Urinary bladder (tissue), 4 donors: ENCODE measurements around the gene MTHFD2L. TPM values are rescaled to one million over a fixed set of nuclear protein-coding genes. Genes with fewer than 3 reads are reported as not detected.
"Not testable (repeated sequence)": the region's sequence is repeated elsewhere in the genome, so short reads cannot be mapped to it uniquely, and the experiment has no call there.

ENCODE experiments used
- DNase-seq: peaks from one replicate; pipeline ENCODE4 v3.0.0-alpha.2; 2015; ENCODE audit errors: extremely low spot score
- H3K27ac ChIP-seq: one replicate; pipeline ENCODE4 v1.5.1; 2013; ENCODE audit warnings: low read depth, mild to moderate bottlenecking, moderate library complexity
- H3K36me3 ChIP-seq: one replicate; pipeline ENCODE4 v1.6.1; 2013; ENCODE audit warnings: mild to moderate bottlenecking, moderate library complexity; ENCODE audit not compliant: insufficient read depth
- H3K4me1 ChIP-seq: one replicate; pipeline ENCODE4 v1.6.1; 2013; ENCODE audit warnings: mild to moderate bottlenecking, moderate library complexity; ENCODE audit not compliant: insufficient read depth
- H3K4me3 ChIP-seq: one replicate; pipeline ENCODE4 v1.5.1; 2013; ENCODE audit warnings: low read depth, low read length
- WGBS: extraction: QIAGEN DNeasy Blood & Tissue Kit; methylation state at CpG from one replicate; pipeline ENCODE4 v1.1.7; 2013; 5-methylcytosine and 5-hydroxymethylcytosine counted together
- polyA plus RNA-seq: library from polyadenylated mRNA; stranded (reverse); fragments of 200-250 nt; gene quantifications from one replicate; pipeline ENCODE4 v1.2.3, GENCODE V29; 2013
- total RNA-seq: library from RNA; depleted of rRNA; stranded (reverse); fragments of >200 nt; gene quantifications from one replicate; pipeline ENCODE4 v1.2.3, GENCODE V29; 2014
- donor health status: healthy with polysubstance abuse.
- donor health status: healthy.

MTHFD2L gene
- total and polyA plus RNA-seq, 2 donors = 5.8 to 21.1 TPM

DNA sequence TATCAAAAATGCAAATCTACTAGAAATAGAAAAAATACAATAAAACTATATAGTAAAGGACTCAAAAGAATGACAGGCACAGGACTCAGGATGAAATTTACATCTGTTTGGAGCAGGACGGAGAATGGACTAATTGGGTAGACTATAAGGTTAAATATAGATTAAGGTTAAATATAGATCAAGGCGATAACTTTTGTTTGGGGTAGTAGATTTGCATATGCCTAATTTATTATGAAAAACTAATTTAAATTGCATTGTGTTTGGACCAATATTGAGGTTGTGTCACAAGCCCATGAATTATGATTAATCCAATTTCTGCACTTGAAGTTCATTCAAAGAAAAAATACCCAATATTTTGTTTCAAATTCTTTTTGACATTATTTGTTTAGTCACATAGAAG is 31.0 kb downstream of the MTHFD2L start:
- WGBS = 53% methylated on average over 2 of the region's 2 CpGs

GRCh38 chr4:74189331-74190043 is 31.6 kb downstream of the MTHFD2L start:
- Histone ChIP-seq H3K36me3 (no peaks in the 10 kb centered on the region), H3K27ac (no peak overlapping the region), H3K4me1 (no peaks in the 10 kb centered on the region), H3K4me3 (no peak overlapping the region)
- 84% methylated on average over 2 of the region's 2 CpGs for WGBS
- peak; percentile 15 for DNase-seq

More for the DNA sequence above, 31.0 kb downstream of the MTHFD2L start:
- DNase-seq = no peak
- H3K27ac ChIP-seq = no peak overlapping the region
- H3K4me3 ChIP-seq = no peak overlapping the region
- H3K36me3 ChIP-seq = no peaks in the 10 kb centered on the region
- no peaks in the 10 kb centered on the region for H3K4me1 ChIP-seq

DNA sequence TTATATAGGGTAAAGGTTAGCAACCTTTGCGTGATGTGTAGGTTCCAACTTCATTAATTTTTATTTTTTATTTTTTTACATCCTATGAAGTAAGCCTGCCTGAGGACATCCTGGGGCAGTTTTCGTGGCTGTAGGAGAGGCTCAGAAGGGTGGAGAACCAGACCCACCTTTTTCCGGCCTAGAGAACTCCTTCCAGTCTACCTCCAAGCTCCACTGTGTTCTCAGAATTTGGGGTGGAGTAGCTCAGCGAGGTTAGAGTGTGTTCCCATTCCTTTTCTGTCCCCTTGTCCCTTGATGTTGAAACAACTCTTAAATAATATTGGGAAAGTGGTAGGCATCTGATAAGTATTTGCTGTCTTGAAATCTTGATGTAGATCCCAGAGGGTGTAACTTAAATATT is 32.4 kb downstream of the MTHFD2L start:
- WGBS = 92% methylated on average over 4 of the region's 4 CpGs
- H3K4me1 ChIP-seq = no peaks in the 10 kb centered on the region

GRCh38 chr4:74190919-74191397 is 33.0 kb downstream of the MTHFD2L start:
- WGBS = 66% methylated on average over 4 of the region's 4 CpGs
- Histone ChIP-seq H3K27ac (no peak overlapping the region), H3K4me3 (no peak overlapping the region), H3K4me1 (no peaks in the 10 kb centered on the region), H3K36me3 (no peaks in the 10 kb centered on the region)
- no peak for DNase-seq

More for the DNA sequence above, 32.4 kb downstream of the MTHFD2L start:
- no peak overlapping the region for H3K4me3 ChIP-seq
- no peak overlapping the region for H3K27ac ChIP-seq
- DNase-seq = no peak
- H3K36me3 ChIP-seq = no peaks in the 10 kb centered on the region

DNA sequence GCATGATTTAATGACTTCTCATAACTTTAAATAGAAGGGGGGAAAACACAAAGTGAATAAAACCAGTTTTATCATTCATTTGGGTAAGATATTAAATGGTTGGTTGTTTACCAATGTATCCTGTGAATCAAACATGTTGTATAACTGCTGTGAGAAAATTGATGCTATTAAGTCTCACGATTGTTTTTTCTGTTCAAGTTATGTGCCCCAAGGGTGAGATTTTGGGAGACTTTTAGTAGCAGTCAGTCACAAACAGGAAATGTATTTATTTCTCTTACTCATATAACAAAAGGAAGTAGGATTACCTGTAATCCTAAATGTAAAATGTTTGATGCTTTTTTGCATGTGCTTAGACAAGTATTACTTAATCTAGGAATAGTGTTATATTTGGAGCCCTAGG is 39.2 kb downstream of the MTHFD2L start:
- no peaks in the 10 kb centered on the region for H3K36me3 ChIP-seq
- H3K4me1 ChIP-seq = no peaks in the 10 kb centered on the region
- DNase-seq = no peak
- WGBS = 52% methylated on average over 1 of the region's 1 CpG
- no peak overlapping the region for H3K27ac ChIP-seq
- no peak overlapping the region for H3K4me3 ChIP-seq

DNA sequence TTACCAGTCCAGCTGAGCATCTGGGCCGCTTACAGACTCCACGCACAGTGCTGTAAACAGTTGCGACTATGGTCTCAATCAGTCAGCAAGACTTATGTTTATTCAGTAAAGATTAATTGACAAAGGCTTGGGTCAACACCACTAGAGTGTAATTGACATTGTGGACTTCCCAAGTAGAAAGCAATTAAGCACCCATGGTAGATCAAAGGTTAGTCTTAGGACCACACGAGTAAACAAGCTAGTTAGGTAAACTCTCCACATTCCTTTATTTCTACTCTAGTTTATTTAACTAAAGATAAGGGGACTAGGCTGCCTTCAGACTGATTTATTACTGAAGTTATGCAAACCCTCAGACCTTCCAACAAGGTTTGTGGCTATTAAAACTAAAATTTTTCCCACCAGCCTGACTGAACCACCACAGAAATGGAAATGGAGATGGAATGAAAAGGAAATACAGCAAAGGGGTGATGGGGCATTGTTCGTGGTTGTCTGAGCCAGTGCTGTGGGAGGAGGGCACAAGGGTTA is 44.2 kb downstream of the MTHFD2L start:
- 39% methylated on average over 5 of the region's 5 CpGs for WGBS
- Histone ChIP-seq H3K36me3 (no peaks in the 10 kb centered on the region), H3K27ac (no peak overlapping the region), H3K4me3 (no peak overlapping the region), H3K4me1 (no peaks in the 10 kb centered on the region)
- DNase-seq = no peak

DNA sequence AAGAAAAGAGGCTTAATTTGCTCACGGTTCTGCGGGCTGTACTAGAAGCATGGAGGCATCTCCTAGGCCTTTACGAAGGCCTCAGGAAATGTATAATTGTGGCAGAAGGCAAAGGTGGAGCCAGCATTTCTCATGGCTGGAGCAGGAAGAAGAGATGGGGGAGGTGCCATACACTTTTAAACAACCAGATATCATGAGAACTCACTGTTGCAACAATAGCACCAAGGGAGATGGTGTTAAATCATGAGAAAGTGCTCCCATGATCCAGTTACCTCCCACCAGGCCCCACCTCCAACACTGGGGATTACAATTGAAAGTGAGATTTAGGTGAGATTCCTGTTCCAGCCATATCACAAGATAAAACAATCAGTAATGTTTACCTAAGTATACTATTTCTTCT is 45.5 kb downstream of the MTHFD2L start:
- DNase-seq = no peak
- Histone ChIP-seq H3K4me3 (no peak overlapping the region), H3K4me1 (no peaks in the 10 kb centered on the region), H3K27ac (no peak overlapping the region), H3K36me3 (no peaks in the 10 kb centered on the region)
- WGBS = 87% methylated on average over 3 of the region's 3 CpGs

GRCh38 chr4:74205046-74205445 is 47.1 kb downstream of the MTHFD2L start:
- DNase-seq = no peak
- Histone ChIP-seq H3K27ac (no peak overlapping the region), H3K4me1 (no peaks in the 10 kb centered on the region), H3K36me3 (no peaks in the 10 kb centered on the region), H3K4me3 (no peak overlapping the region)
- WGBS = 91% methylated on average over 4 of the region's 4 CpGs

- Histone ChIP-seq H3K36me3 (no peaks in the 10 kb centered on the region), H3K4me1 (no peaks in the 10 kb centered on the region), H3K27ac (no peak overlapping the region), H3K4me3 (no peak overlapping the region)
- DNase-seq = no peak
Observed at GRCh38 chr4:74205559-74205958, 47.6 kb downstream of the MTHFD2L start.

DNA sequence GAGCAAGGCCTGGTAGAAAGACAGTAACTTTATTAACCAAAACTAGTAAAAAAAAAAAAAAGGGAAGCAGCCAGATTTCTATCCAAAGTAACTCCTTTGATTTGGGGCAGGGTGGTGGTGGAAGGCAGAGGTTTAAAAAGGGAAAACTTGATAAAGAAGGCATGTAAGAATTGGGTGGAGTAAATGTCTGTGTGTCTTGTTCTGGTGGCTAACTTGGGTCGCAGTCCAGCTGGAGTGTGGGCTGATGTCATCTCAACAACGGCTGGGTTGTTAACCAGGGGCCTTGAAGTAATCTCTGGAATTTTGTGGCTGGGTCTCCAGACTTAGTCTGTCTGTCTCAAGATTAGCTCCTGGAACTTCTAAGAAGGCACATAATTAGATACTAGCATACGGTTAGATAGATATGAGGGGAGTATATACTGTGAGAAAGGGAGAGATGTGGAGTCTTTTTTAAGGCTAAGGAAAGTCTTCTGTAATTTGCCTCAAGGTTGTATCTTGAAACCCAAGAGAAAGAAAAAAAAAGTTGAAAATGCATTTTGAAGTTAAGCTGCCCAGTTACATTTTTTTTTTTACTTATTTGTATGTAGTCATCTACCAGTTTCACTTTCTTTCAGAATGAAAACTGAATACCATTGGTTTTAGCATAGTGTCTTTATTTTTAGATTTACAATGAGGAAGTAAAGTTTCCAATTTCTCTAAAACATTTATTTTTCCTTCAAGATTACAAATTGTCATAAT is 48.3 kb downstream of the MTHFD2L start:
- Histone ChIP-seq H3K36me3 (no peaks in the 10 kb centered on the region), H3K4me1 (no peaks in the 10 kb centered on the region), H3K27ac (no peak overlapping the region), H3K4me3 (no peak overlapping the region)
- no peak for DNase-seq
- WGBS = 25% methylated on average over 3 of the region's 3 CpGs

- H3K4me3 ChIP-seq, H3K27ac ChIP-seq, DNase-seq, H3K36me3 ChIP-seq, H3K4me1 ChIP-seq: not testable (repeated sequence)
- 80% methylated on average over 7 of the region's 7 CpGs for WGBS
Observed at GRCh38 chr4:74214457-74215159, 56.7 kb downstream of the MTHFD2L start.

GRCh38 chr4:74215236-74215635 is 57.3 kb downstream of the MTHFD2L start:
- H3K4me3 ChIP-seq, H3K36me3 ChIP-seq, H3K4me1 ChIP-seq, DNase-seq, H3K27ac ChIP-seq: not testable (repeated sequence)
- WGBS = 94% methylated on average over 7 of the region's 7 CpGs

DNA sequence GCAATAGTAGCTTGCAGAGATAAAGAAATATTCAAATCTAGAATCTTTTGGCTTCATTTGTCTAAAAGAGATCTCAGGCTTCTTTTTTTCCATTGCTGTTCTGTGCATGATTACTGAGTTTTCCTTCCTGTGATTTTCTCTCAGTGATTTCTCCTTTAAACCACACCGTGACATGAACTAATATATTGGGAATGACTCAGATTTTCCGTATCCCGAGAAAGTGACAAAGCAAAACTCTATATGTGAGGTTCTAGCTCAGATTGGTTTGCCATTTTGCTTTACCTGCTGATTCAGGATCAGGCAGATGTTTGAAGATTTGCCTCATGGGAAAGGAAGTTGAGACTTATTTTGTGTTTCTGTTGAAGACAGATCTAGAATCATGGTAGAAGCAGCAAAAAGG is 59.4 kb downstream of the MTHFD2L start:
- H3K27ac ChIP-seq = no peak overlapping the region
- no peak overlapping the region for H3K4me3 ChIP-seq
- peaks cover 1% of the 10 kb centered on the region for H3K4me1 ChIP-seq
- DNase-seq = no peak
- H3K36me3 ChIP-seq = no peaks in the 10 kb centered on the region
- WGBS = 83% methylated on average over 3 of the region's 3 CpGs
